GM21515 (cell line): ENCODE results near the gene DRAP1.

Experiments
- ATAC-seq: cut with Tn5 transposase; IDR thresholded peaks from one replicate; pipeline ENCODE4 v1.9.1; 2021; ENCODE audit not compliant: unreplicated experiment

Gene DRAP1

DNA sequence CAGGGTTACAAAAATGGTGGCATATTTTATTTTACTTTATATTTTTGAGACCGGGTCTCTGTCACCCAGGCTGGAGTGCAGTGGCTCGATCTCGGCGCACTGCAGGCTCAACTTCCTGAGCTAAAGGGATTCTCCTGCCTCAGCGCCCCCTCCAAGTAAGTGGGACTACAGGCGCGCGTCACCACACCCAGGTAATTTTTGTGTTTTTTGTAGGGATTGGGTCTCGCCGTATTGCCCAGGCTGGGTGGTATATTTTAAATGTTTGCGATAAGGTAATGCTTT, 18.4 kb upstream of the DRAP1 start:
- ATAC-seq: no peak

DNA sequence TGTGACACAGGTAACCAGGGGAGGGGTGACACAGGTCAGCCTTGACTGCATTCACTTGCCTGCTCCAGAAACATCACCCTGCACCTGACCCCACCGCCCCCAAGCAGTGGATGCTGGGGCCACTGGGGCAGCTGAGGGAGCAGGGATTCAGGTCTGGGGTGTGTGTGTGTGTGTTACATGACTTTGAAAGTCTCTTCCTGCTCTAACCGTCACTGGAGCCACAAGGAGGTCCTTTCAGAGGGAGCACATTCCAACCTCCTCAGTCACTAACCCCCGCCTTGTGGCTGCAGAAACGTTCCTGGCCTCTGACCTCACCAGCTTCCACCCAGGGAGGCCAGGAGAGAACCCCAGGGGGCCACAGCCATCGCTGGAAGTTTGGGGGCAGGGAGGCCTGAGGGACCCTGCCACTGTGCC, 16.2 kb upstream of the DRAP1 start:
- ATAC-seq: no peak

DNA sequence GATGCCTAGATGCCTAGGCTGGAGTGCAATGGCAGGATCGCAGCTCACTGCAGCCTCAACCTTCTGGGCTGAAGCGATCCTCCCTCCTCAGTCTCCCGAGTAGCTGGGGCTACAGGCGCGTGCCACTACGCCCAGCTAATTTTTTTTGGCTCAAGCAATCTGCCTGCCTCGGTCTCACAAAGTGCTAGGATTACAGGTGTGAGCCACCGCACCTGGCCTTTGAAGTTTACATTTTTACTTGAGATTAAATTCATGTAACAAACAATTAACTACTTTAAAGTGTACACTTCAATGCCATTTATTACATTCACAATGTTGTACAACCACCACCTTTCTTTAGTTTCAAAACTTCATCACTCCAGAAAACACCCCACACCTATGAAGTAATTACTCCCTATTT, 15.5 kb upstream of the DRAP1 start:
- no peak for ATAC-seq

DNA sequence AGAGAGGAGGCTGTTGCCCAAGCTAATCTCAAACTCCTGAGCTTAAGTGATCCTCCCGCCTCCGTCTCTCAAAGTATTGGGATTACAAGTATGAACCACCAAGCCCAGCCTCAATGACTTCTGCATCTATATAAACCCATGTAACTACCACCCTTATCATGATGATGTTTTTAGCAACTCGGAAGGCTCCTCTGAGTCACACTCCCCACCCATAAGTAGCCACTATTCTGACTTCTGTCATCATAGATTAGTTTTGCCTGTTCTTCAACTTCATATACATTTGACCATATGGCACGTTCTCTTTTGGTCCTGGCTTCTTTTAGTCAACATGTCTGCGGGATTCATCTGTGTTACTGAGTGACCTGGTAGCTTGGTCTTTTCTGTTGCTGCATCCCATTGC, 12.6 kb upstream of the DRAP1 start:
- ATAC-seq: no peak

DNA sequence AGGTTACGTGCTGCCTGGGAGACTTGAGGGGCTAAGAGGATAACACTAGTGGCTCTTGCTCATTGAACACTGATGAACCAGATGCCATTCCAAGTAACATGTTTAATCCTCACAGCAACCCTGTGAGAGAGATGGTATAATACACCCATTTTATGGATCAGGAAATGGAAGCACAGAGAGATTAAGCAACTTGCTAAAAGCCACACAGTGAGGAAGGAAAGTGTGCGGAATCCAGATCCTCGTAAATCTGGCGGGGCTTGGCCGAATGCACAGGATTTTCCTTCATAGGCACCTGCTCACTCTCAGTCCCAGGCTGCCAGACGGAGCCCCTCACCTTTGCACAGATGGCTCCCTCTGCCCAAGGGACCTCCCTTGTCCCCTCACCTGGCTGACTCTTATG, 11.3 kb upstream of the DRAP1 start:
- ATAC-seq: no peak

DNA sequence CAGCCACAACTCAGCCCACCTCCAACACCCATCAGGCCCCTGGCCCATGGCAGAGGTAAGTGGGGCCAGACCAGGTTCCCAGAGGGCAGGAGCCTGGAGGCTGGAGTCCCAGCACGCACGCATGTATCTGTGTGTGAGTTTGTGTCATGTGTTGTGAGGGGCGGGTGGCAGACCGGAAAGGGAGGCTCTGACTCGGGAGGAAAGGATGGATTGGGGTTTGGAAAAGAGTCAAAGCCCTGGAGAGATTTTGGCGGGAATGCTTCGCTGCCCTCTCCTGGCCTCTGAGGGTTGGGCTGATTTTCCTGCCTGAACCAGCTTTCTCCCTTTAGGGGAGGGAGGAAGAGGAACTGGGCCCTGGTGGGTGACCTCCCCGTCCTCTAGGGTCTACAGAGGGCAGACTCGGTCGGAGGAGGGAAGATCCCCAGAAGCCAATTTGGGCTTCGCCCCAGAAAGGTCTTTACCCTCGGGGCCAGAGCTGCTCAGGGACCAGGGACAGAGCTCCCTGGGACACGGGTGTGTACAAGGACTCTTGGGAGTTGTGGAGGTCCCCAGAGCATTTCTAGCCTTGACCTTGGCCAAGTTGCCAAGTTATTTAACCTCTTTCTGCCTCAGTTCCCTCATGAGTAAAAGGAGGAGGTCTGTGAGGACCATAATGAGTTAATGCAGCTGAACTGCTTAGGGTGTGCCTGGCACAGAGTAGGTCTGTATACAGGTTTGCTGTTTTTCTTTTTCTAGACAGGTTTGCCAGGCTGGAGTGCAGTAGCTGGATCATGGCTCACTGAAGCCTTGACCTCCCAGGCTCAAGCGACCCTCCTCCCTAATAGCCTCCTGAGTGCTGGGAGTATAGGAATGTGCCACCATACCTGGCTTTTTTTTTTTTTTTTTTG, 7.3 kb upstream of the DRAP1 start:
- no peak for ATAC-seq

DNA sequence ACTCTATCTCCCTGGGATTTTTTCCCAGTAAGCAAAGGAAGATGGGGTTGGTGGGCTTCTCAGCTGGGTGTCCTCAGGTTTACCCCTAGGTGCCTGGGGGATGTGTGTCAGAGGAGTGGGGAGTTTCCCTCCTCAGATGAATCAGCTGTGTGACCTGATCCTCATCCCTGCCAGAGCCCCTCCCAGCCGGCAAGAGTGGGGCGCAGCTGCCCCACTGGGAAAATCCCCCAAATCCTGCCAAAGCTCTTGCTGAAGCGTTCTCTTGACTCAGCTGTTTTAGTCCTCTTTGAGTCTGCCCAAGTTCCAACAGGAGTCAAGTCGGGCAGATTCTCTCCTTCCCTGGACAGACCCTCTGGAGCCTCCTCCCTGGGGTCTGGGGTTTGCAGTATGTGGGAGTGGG, 6.4 kb upstream of the DRAP1 start:
- no peak for ATAC-seq

DNA sequence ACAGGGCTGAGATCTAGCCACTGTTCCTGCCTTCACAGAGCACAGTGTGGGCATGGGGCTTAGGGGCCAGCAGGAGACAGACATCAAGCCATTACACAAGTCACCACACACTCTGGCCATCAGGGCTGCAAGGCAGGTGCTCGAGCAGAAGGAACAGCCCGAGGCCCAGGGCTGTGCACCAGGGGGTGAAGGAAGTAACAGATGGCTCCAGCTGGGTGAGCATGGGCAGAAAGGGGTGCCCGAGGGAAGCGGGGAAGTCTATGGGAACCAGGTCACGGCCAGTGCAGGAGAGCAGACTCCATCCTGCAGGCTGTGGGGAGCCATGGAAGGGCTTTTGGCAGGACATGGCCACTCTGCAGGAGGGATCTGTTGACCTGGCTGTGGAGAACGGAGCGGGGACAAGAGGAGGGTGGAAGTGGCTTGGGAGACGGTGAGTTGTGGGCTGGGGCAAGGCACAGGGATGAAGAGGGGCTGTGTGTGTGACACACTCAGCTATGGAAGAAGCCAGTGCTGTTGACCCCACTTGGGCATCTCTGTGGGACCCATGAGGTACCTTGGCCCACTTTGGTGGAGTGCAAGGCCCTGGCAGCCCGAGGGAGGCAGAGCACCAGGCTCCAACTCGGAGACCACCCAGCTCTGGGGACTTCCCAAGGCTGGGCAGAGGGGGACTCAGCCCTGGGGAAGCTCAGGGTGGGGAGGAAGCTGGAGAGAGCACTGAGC, 4.0 kb upstream of the DRAP1 start:
- ATAC-seq: no peak

DNA sequence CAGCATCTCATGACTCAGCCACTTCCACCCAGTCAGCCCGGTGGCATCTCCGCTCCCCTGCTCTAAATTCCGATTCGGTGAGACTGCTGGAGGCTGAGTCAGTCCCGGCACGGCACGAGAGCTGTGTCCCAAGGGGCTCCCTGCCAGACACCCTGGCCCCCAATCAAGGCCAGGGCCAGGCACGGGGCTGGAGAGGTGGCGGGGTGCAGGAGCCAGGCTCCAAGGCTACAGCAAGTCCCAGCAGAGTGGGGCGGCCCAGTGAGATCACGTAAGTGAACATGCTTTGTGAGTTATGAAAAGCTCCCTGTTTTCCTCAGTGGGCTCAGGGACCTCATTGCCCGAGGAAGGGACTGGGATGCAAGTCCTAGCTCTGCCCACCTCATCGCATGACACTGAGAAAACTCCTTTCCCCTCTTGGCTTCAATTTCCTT, 3.4 kb upstream of the DRAP1 start:
- no peak for ATAC-seq

DNA sequence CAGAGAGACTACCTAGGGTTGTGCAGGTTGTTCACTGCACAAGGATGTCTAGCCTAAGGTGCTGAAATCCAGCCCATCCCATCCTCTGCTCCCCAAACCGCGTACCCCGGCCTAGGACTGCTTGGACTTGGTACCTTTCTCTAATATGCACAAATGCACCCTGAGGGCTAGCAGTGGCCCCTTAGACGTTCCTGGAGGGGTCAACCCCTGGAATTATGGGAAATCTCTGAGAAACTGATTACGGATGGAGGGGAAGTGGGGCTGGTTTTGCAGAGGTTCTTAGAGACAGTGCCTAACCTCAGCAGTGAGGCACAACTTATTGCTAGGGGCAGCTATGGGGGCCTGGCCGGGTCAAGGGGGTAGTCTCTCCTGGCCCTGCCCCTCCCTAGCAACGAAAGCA, 2.8 kb upstream of the DRAP1 start:
- ATAC-seq: no peak

DNA sequence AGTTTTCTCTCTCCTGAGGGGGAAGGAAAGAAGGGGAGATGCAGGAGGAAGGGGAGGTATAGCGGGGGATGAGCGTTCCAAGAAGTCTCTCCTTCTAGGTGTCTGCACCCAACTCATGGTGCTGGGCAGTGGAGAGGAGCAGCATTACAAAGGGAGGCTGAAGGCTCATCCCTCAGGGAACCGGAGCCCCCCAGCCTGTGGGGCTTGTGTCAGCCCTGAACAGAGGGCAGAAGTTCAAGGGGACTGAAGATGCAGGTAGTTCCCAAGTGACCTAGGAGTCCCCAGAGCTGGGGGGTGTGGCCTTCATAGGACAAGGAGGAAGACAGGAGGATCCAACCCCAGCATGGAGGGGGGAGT, 2.2 kb upstream of the DRAP1 start:
- no peak for ATAC-seq

DNA sequence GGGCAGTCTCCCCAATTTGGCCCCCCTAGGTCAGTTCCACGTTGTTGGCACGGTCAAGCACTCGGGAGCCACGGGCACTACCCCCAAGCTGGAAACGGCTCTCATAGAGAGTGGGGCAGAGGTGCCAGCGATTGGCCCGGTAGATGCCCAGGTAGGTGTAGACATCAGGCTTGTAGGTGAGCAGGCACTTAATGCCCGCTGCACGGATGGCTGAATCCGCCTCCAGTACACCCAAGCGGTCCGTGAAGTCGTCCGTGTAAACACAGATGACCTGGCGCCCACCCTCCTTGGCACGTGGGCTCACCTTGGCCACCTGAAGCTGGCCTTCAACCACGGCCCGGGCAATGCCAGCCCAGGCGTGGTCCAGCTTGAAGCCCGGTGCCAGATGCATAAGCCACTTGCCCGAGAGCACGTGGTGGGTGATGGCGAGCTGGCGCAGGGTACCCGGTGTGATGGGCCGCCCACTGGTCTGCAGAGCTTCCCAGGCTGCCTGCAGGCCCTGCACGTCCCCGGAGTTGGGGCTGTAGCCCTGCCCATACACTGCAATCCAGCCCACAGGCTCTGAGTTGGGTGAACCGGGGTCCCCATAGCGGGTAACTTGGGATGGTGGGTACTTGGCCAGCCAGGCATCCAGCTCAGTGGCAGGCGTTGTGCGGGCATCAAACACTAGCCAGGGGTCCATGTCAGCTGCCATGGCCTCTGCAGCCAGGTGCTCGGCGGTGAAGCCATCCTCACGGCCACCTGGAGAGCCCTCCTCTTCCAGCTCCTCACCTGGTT, 1.6 kb upstream of the DRAP1 start:
- no peak for ATAC-seq

DNA sequence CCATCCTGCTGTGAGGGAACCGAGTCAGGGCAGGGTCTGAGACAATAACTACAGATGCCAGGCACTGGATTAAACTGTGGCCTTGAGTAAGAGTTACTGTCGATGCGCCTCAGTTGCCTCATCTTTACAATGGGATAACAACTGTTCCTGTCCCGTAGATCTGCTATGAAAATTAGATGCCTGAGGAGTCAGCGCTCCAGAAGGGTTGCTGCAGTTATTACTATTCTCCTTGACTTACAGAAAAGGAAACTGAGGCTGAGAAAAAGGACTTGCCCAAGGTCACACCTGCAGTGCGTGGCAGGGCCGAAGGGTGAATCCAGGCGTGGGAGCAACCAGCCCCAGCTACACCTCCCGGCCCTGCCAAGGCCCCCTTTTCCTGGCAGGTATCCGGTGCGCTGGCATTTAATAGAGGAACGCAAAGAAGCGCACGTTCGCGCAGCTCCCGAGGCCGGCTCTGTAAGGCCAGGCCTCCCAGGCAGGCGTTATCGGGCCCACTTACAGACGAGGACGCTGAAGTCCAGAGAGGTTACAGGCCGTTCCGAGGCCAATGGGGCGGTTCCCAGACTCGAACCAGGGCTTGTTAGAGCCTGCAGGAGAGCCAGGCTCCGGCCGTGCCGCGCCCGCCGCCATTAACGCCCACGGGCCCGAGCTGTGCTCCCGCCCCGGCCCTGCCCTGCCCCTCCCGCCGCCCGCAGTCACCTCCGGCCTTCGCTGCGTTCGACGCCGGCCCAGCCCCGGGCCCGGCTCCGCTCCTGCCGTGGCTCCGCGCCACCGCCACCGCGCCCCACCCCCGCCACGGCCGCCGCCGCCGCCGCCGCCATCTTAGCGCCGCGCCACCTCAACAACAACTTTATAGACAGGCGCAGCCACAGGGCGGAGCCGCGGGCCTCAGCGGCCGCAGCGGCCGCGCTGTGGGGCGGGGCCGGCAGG, 750 bp upstream of the DRAP1 start, which contains the start of gene C11orf68:
Gene C11orf68 (minus strand): TSS at position 852 of the 930 bp plus-strand sequence. CDS start 31 bp downstream, at position 821.
- peak; percentile 45 for ATAC-seq

DNA sequence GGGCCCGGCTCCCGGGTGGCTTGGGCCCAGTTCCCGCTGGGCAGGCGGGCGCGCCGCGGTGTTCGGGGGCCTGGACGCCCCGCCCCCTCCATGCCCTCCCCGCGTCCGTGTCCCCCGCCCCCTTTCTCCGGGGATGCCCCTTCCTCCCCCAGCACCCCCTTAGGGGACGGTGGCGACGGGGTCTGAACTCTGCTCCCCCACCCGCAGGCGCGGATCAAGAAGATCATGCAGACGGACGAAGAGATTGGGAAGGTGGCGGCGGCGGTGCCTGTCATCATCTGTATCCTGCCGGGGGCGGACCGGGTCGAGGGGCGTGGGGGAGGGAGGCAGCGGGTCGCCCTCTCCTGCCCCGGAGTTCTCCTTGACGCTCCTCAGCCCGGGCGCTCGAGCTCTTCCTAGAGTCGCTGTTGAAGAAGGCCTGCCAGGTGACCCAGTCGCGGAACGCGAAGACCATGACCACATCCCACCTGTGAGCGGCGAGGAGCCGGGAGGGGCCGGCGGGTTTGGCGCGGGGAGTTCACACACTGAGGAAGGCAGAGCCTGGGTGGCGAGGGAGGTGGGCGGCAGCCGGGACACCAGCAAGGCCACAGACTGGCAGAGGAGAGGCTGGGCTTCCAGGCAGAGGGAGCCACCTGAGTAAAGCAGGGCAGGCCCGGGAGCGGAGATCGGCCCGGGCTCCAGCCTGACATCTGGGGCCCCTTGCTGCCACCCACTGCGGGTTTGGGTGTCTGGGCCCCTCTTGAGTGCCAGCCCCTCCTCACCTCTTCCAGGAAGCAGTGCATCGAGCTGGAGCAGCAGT, 546 bp downstream of the DRAP1 start:
- peak; percentile 37 for ATAC-seq

DNA sequence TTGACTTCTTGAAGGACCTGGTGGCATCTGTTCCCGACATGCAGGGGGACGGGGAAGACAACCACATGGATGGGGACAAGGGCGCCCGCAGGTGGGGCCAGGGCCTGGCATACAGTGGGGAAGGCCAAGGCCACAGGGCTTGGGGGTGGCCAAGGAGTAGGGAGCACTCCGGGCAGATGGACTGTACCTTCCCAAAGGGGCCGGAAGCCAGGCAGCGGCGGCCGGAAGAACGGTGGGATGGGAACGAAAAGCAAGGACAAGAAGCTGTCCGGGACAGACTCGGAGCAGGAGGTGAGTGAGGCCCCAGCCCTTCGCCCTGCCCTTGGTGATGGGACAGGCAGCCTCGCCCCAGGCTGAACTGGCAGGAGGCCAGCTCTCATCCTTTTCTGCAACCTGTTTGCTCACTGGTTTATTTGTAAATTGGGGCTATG, 1.2 kb downstream of the DRAP1 start:
- ATAC-seq: no peak

DNA sequence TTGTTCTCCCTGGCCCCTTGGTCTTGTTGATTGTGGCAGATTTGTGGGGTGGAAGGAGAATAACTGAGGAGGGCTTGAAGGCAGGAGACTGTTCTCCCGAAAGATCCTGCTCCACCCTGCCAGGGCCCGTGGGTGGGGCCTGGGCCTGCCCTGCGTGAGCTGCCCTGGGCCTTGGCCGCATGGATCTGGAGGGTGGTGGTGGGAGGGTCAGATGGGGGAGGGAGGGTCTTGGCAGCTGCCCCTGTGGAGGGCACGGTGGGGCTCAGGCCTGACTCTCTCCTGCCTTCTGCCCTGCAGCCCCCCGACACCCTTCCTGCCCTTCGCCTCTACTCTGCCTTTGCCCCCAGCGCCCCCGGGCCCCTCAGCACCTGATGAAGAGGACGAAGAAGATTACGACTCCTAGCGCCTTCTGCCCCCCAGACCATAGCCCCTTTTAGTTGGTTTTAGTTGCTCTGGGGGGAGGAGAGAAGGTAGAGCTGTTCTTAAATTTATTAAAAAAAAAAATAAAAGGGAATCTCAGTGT, 1.9 kb downstream of the DRAP1 start:
- ATAC-seq: no peak

DNA sequence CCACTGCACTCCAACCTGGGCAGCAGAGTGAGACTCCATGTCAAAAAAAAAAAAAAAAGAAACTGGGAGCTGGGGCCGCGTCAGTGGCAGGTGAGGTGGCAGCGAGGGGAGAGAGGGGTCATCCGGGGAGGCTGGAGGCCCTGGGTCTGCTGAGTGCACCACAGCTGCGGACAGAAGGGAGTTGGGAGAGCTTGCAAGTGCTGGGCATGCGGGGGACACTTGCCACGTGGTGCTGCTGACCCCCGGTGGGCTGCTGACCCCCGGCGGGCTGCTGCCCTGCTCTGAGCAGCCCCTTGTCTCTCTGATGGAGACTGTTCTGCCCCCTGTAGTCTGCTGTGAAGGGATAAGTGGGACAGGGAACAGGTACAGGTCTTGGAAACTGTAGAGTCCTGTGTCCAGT, 2.6 kb downstream of the DRAP1 start:
- no peak for ATAC-seq

DNA sequence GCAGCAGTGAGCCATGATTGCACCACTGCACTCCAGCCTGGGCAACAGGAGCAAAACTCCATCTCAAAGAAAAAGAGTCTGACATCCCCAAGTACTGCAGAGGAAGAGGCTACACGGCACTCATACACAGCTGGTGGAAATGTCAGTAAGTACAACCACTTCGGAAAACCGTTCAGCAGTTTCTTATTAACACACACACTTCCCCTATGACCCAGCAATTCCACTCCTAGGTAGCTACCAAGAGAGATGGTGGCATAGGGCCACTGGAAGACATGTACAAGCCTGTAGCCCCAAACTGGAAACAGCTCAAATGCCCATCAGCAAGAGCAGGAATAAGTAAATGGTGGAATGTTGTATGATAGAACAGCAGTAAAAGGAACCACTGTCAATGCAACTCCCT, 3.3 kb downstream of the DRAP1 start:
- ATAC-seq: no peak

DNA sequence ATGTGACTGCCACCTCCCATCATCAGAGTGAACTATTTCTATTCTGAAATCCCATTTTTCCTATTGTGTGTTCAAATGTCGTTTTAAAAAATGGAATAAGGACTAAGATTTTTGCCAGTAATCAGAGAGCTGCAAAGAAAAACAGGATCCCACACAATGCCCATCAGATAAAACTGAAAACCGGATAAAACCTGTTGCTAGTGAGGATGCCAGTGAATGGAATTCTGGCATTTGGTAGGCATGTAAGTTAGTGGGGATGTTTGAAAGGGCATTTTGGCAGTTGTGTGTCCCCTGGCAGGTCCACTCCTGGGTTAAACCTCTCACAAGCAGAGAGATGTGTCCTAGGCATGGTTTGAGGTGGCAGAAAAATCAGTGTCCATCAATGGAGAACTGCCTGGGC, 6.2 kb downstream of the DRAP1 start:
- ATAC-seq: no peak
